ENCODE measurements around the gene NPAS3. TPM values are rescaled to one million over a fixed set of nuclear protein-coding genes. Genes with fewer than 3 reads are reported as not detected.

The NPAS3 gene
- total RNA-seq, 1 experiment from 2014 or later = 15.6 TPM

DNA sequence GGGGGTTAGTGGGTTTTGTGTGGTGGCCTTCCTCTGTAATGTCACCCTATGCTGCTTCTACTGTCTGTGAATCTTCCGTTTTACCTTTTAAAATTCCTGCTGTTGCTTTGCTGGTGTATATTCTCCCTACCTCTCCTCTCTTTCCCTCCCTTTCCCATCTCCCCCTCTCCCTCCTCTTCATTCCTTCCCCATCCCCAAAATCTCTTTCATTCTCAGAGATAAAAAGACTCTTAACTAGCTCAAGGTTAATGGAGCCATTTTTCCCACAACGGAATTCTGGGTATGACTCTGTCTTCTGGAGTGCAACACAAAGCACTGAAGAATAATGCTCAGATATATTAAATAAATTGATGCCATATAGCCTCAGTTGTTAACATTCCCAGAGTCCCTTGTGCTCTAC is 864.1 kb downstream of the NPAS3 start:
- no TSS peak for BruUV-seq (replicated peaks)
- Histone ChIP-seq H3K4me1 (ENCODE audit: insufficient read depth, low read length, poor library complexity, severe bottlenecking) (no peaks in the 10 kb centered on the region), H3K9me3 (ENCODE audit: low read depth, low read length, poor library complexity, severe bottlenecking) (no peaks in the 10 kb centered on the region), H3K27ac (ENCODE audit: low read depth, low read length, poor library complexity, severe bottlenecking) (no peak overlapping the region), H3K36me3 (ENCODE audit: insufficient read depth, low read length, poor library complexity, severe bottlenecking) (no peaks in the 10 kb centered on the region), H3K27me3 (replicated peaks; ENCODE audit: insufficient read depth, low read depth, low read length, poor library complexity) (no peaks in the 10 kb centered on the region), H3K4me3 (ENCODE audit: low read depth, low read length, poor library complexity, severe bottlenecking) (no peak overlapping the region)
- intact Hi-C loops (cut with micrococcal nuclease; ENCODE audit: unreplicated experiment) = no loop called here
- no peak for DNase-seq (ENCODE audit: low spot score)
- ChIA-PET CTCF (no interaction called here), POLR2A (ENCODE audit: low non-redundant PET) (no interaction called here)
- TF ChIP-seq EZH2 (IDR thresholded peaks at IDR 0.05; ENCODE audit: borderline replicate concordance, low read depth, low read length, poor library complexity, severe bottlenecking) (no peak), CTCF (conservative IDR thresholded peaks at IDR 0.05; ENCODE audit: low read depth, low read length) (no peak)

DNA sequence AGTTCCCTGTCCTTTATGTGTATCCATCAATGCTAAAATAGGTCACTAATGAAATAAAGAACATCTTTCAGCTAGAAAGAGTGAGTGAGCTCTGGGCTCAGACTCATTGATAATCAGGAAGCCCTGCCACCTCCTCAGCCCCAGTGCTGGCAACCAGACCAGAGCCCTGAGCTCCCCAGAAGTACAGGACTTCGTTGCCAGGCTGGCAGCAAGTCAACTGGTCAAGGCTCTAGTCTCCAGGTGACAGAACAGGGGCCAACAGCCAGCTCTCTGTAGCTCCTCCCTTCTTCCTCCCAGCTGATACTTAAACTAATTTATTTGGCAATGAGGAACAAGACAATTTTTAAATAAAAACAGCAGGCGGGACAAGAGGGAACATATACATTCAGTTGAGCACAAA is 866.9 kb downstream of the NPAS3 start:
- H3K4me1 ChIP-seq (ENCODE audit: insufficient read depth, low read length, poor library complexity, severe bottlenecking) = peaks cover 20% of the 10 kb centered on the region
- no TSS peak for BruUV-seq (replicated peaks)
- no peaks in the 10 kb centered on the region for H3K9me3 ChIP-seq (ENCODE audit: low read depth, low read length, poor library complexity, severe bottlenecking)
- TF ChIP-seq CTCF (conservative IDR thresholded peaks at IDR 0.05; ENCODE audit: low read depth, low read length) (no peak), EZH2 (IDR thresholded peaks at IDR 0.05; ENCODE audit: borderline replicate concordance, low read depth, low read length, poor library complexity, severe bottlenecking) (no peak)
- intact Hi-C loops (cut with micrococcal nuclease; ENCODE audit: unreplicated experiment) = no loop called here
- H3K4me3 ChIP-seq (ENCODE audit: low read depth, low read length, poor library complexity, severe bottlenecking) = no peak overlapping the region
- no peaks in the 10 kb centered on the region for H3K27me3 ChIP-seq (replicated peaks; ENCODE audit: insufficient read depth, low read depth, low read length, poor library complexity)
- ChIA-PET CTCF (no interaction called here), POLR2A (ENCODE audit: low non-redundant PET) (no interaction called here)
- no peak for DNase-seq (ENCODE audit: low spot score)
- H3K27ac ChIP-seq (ENCODE audit: low read depth, low read length, poor library complexity, severe bottlenecking) = no peak overlapping the region
- H3K36me3 ChIP-seq (ENCODE audit: insufficient read depth, low read length, poor library complexity, severe bottlenecking) = no peaks in the 10 kb centered on the region

DNA sequence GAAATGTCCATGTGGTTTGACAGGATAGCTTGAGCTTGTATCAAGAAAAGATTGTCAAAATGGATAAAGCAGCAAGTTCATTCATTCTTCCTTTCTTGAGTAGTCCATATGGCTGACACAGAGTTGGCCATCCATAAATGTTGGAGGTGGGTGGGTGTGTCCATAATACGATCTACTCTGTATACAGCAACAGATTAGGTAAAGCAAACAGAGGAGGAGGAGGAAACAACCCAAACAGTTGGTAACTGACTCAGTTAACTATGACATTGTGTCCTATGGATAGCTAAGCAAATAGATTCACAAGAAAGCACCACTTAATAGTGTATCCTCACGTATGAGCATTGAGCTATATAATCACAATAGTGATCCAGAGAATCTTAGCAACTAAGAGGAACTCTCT is 868.2 kb downstream of the NPAS3 start:
- TF ChIP-seq EZH2 (IDR thresholded peaks at IDR 0.05; ENCODE audit: borderline replicate concordance, low read depth, low read length, poor library complexity, severe bottlenecking) (no peak), CTCF (conservative IDR thresholded peaks at IDR 0.05; ENCODE audit: low read depth, low read length) (no peak)
- intact Hi-C loops (cut with micrococcal nuclease; ENCODE audit: unreplicated experiment) = no loop called here
- CTCF ChIA-PET = no interaction called here
- H3K4me3 ChIP-seq (ENCODE audit: low read depth, low read length, poor library complexity, severe bottlenecking) = no peak overlapping the region
- no TSS peak for BruUV-seq (replicated peaks)
- DNase-seq (ENCODE audit: low spot score) = no peak
- H3K27ac ChIP-seq (ENCODE audit: low read depth, low read length, poor library complexity, severe bottlenecking) = no peak overlapping the region
- POLR2A ChIA-PET (ENCODE audit: low non-redundant PET) = no interaction called here
- peaks cover 22% of the 10 kb centered on the region for H3K4me1 ChIP-seq (ENCODE audit: insufficient read depth, low read length, poor library complexity, severe bottlenecking)
- H3K9me3 ChIP-seq (ENCODE audit: low read depth, low read length, poor library complexity, severe bottlenecking) = no peaks in the 10 kb centered on the region
- H3K27me3 ChIP-seq (replicated peaks; ENCODE audit: insufficient read depth, low read depth, low read length, poor library complexity) = no peaks in the 10 kb centered on the region
- no peaks in the 10 kb centered on the region for H3K36me3 ChIP-seq (ENCODE audit: insufficient read depth, low read length, poor library complexity, severe bottlenecking)
